Stimulated activated CD8-positive, alpha-beta memory T cell treated with anti-CD3 and anti-CD28 coated beads, Interleukin-12 subunit alpha, Interleukin-12 subunit beta, amount 100 ng/mL, for 24 hours (primary cell): ENCODE data around the gene LMX1A.

Source experiments
- DNase-seq: peaks from one replicate; pipeline ENCODE4 v3.0.0-alpha.2; 2020; ENCODE audit errors: extremely low read depth

The LMX1A gene

GRCh38 chr1:165325460-165326203 is 30.9 kb downstream of the LMX1A start:
- no peak for DNase-seq

DNA sequence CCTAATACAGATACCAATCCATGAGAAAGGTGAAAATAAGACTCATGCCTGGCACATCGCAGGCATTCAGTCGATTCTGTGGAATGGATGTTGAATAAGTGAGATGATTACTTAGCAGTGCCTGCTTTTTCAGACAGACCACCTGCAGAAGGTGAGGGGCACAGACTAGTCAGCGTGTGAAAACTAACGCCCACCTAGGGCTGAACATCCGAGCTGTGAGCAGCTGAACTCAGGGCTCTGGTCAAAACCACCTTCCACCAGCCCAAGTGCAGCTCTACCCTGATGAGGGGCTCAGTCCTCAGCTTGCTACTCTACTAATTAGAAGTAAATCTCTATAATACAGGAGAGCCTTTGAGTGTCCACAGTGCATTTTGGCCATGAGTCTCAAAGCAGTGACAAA is 32.5 kb downstream of the LMX1A start:
- DNase-seq = no peak

- DNase-seq = no peak
These were observed 38.9 kb downstream of the LMX1A start for GRCh38 chr1:165317612-165318011.

GRCh38 chr1:165316153-165316772 is 40.3 kb downstream of the LMX1A start:
- DNase-seq = no peak

DNA sequence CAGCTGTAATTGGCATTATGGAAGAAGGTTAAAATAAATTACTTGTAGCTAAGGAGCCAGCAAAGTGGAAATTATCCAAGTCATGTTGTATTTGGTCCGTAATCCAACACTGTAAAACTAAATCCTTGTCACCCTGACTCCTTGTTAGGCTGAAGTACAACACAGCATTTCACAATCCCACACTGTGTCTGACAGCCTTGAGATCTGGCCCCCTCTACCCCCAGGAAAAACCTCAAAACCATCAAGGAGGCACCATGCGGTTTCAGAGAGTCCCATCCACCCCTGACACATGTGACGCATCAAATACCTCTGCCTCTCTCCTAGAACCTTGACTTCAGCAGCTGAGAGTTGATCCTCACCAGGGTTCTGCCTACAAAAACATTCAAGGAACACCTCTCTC is 41.0 kb downstream of the LMX1A start:
- no peak for DNase-seq

DNA sequence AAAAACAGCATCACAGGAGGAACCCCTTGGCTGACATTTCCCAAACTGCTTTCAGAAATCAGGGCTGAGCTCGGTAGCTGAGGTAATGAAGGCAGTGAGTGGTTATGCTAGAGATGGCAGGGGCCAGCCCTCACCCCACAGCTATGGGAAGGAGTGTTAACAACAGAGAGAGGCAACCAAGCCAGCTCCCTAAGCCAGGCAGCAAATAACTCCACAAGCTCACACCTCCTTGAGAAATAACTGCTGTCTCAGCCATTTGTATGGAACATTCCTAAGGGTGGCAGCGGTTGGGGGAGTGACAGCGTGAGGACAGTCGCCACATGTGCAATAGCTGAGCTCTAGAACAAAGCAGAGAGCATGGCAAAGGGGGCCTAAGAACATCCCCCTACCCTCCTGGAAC is 42.6 kb downstream of the LMX1A start:
- DNase-seq = no peak

GRCh38 chr1:165312591-165312990 is 43.9 kb downstream of the LMX1A start:
- no peak for DNase-seq

DNA sequence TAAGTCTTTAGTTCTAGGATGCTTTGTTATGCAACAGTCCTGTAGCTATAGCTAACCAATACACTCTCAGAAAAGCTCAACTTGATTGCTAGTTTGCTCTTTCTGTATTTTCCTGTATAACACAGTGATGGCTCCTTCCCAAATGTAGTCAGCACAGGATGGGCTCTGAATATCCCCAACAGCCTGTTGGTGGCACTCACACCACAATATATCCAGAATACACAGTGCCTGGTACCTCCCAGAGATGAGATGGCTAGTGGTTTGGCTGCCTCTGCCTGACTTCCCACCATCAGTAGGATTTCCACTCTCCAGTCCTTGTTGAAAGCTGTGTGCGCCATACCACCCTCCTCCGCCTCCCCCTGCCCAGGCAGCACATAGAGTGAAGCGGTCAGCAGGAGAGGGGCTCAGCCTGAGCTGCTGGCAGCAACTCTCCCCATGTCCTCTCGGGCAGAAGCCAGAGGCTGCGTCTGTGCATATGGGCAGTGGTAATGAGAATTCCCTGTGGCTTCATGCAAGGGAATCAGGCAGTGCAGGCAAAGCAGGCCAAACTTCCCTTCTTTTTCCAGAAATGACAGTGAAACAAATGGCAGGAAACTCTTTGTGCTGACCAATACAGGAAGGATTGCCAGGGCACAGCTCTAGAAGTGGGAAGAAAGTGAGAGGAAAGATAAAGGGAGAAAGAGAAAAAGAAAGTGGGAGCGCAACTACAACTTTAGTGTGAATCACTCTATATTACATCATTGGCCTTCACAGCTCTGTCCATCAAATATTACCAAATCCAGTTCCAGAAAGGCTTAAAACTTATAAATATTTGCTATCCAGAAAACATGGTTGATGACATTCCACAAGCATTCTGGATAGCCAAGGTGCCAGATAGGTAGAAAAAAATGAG is 49.7 kb downstream of the LMX1A start:
- DNase-seq = no peak

DNA sequence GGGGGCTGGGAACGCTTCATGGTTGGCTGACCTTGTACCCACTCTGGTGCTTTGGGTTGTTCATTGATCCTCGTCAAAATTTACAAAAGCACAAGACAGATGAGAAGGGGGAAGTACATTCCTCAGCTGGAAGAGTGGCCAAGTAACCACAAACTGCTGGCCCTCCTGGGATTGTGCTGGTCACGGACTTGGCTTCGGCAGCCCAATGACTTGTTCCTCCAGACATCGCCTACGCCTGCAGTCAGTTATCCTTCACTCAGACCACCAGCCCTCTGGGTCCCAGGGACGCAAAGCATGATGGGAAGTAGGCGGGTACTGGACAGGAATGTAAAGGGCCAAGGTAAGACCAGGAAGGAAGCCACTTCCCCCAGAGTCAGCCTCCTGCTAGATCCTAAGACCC is 53.1 kb downstream of the LMX1A start:
- DNase-seq = no peak

- DNase-seq = no peak
These were observed 56.1 kb downstream of the LMX1A start for GRCh38 chr1:165300400-165300903.

GRCh38 chr1:165298203-165298820 is 58.2 kb downstream of the LMX1A start:
- DNase-seq = no peak

DNA sequence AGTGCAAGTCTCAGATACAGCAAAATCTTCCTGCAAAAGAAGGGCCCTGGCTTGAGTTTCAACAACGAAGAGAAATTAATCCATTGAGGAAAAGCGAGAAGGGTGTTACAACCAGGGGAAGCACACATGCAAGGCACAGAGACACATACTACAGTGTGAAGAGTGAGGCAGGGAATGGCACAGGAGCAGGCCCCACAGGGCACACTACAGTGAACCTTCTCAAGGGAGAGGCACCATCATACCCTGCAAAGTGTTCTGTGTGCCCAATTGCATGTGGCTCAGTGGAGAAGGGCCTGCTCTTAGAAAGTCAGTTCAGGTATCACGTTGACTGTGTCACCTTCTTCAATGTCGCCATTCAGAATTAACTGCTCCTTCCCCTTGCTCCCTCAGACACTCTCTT is 60.3 kb downstream of the LMX1A start:
- no peak for DNase-seq

GRCh38 chr1:165290148-165290547 is 66.4 kb downstream of the LMX1A start:
- DNase-seq = no peak

DNA sequence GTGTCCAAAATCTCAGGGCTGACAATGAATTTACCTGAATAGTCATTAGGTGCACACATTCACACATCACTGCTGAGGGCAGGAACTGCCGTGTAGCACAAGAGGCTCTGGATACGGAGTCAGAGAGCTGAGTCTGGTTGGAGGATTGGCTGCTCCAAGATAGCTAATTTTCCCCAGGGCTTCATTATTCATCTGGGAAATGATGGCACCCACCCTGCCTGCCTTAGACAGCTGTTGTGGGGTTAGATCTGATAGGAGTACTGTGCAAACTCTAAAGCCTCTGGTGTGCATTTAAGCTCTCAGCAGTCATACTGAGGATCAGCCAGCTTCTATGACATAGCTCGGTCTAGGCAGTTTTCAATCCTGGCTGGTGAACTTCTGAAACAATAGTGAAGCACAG is 67.0 kb downstream of the LMX1A start:
- no peak for DNase-seq

DNA sequence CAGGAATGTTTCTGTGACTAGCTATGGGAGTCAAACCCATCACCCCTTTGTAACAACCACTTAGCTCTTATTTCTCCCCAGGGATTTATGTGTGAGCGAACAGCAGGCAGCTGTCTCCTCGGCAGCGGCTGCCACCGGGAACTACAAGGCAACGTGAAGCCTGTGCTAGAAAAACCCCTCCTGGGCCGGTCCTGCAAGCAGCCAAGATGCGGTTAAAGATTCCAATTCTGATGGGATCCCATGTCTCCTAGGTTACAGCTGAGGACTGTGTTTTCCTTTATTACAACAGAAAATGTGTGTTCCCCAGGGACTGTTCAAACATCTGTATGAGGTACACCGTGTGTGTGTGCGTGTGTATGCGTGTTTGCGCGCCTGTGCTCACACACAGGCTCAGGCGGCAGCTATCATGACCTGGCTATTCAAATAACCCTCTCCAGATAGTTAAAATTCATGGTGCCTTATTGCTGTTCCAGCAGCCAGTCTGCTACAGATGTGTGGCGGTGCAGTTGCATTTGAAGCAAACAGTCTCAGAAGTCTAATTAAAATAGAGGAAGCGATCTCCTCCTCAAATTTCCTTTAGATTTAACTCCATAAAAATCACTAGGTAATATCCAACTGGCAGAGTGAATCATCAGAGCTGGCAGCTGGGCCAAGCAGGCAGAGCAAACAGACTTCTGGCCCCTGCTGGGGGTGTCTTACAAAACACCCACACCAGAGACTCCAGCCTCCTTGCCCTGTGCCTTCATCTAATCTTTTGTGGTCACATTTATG is 68.0 kb downstream of the LMX1A start:
- DNase-seq = no peak

DNA sequence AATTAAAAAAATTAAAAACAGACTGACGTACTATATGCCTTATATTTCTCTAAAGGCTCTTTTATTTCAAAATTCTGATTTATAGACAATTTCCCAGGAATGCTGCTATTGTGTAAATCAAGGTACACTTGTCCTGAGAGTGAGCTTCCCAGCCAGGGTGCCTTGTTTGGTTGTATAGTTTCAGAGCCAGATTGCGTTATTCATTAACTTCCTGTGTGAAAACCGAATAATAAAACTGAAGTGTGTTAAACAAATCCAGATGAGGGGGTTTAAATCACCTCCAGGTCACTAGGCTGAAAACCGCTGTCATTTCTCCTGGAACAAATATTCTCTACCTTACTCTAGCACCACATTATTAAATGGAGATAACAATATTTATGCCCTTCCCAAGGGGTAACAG is 68.7 kb downstream of the LMX1A start:
- no peak for DNase-seq

DNA sequence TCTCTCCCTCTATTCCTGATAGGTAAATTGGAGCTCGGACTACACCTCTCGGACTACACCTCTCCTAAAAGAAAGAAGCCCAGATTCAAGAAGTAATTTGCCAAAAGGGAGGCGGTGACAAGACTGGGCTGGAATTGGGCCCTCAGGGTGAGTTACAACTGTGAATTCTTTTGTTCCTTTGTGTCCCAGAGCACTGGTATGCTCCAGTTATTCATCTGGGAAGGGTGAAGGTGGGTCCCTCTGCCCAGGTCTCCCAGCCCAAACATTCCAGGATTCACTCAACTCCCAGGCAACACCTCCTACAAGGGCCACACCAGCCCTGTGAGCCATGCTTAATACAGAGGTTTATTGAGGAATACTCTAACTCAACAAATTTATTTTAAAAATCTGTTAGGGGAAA is 69.2 kb downstream of the LMX1A start:
- no peak for DNase-seq

- no peak for DNase-seq
These were observed 72.1 kb downstream of the LMX1A start for GRCh38 chr1:165284454-165284853.

GRCh38 chr1:165281207-165281901 is 75.2 kb downstream of the LMX1A start:
- DNase-seq = no peak

- DNase-seq = no peak
These were observed 76.6 kb downstream of the LMX1A start for GRCh38 chr1:165279882-165280281.

DNA sequence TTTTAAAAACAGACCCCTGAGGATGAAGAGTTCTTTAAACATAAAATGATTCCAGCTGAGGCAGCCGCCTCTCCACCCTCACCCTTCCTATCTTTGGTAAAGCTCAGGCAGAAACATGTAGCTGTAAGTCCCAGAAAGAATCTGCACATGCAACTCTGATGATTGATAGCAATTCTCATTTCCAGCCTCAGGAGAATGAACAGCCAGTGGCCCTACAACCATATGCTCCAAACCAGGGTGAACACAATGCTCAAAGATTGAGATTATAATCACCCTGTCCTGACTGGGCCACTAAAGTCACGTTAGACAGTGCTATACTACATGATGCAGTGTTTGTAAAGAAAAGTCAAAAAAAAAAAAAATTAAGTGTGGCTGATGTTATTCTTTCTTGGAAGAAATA is 80.2 kb downstream of the LMX1A start:
- no peak for DNase-seq
